Activated T-helper 2 cell treated with anti-CD3 and anti-CD28 coated beads, Interferon-gamma antibody, Interleukin-2, Interleukin-4, amounts not matched to agents 10 μg/mL and 5 μg/mL and 100 μg/mL, durations not matched to agents 14 hours and 24 hours and 36 hours (primary cell): Measurements from ENCODE around the gene CALU. TPM values are rescaled to one million over a fixed set of nuclear protein-coding genes. Genes with fewer than 3 reads are reported as not detected.

Source experiments
- DNase-seq: peaks from one replicate; pipeline ENCODE4 v3.0.0; 2021; ENCODE audit warnings: low spot score
- H3K27ac Mint-ChIP-seq: one replicate; pipeline ENCODE4 v1.8.0; 2021; ENCODE audit warnings: mixed read lengths
- H3K27me3 Mint-ChIP-seq: one replicate; pipeline ENCODE4 v1.8.0; 2021; ENCODE audit warnings: low read depth, mixed read lengths
- H3K36me3 Mint-ChIP-seq: one replicate; pipeline ENCODE4 v1.8.0; 2021; ENCODE audit warnings: low read depth, mixed read lengths
- H3K4me1 Mint-ChIP-seq: one replicate; pipeline ENCODE4 v1.8.0; 2021; ENCODE audit warnings: low read depth, mixed read lengths
- H3K4me3 Mint-ChIP-seq: one replicate; pipeline ENCODE4 v1.8.0; 2021; ENCODE audit warnings: low read depth, mild to moderate bottlenecking, moderate library complexity, mixed read lengths
- H3K9me3 Mint-ChIP-seq: one replicate; pipeline ENCODE4 v1.8.0; 2021; ENCODE audit warnings: mixed read lengths
- intact Hi-C: fragments of 100-400 bp; cut with micrococcal nuclease; formaldehyde crosslinking; loops from one replicate; pipeline ENCODE4 v1.15.1; 2023
- total RNA-seq: library from RNA; stranded (reverse); gene quantifications from 2 replicates; pipeline ENCODE4 v1.2.3, GENCODE V29; 2022

CALU gene
- total RNA-seq, 1 donor from 2014 or later = 57.4 TPM

DNA sequence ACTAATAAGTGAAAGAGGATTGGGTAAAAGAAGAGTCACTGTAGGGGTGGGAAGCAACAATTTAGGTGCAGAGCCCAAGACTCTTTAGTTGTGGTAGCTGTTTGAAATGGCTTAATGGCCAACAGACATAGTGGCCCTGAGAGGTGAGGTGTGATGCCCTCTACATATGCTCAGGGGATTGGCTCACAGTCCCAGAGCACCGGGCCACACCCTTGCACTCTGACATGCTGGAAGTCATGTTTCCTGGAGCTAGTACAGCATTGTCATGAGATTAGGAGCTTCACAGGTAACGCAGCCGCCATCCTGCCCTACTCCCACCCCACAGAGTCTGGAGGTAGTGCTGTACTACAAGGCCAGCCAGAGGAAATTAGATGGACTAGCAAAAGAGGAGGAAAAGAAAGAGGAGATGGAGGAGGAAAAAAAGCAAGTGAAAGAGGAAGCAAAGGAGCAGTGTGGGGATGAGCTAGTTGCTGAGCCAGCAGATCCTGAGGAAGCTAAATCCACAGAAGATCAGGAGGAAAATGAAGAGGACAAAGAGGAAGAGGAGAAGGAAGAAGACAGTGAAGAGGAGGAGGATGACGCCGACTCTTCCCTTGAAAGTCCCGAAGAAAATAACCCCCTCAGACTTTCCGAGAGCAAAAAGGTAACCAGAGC lies 76.3 kb downstream of the CALU start:
- Mint-ChIP-seq H3K4me1 (no peaks in the 10 kb centered on the region), H3K9me3 (no peaks in the 10 kb centered on the region), H3K36me3 (no peaks in the 10 kb centered on the region), H3K27me3 (peaks cover 11% of the 10 kb centered on the region), H3K4me3 (no peak overlapping the region), H3K27ac (no peak overlapping the region)
- intact Hi-C loops = no loop called here
- no peak for DNase-seq

GRCh38 chr7:128818694-128819093 lies 79.5 kb downstream of the CALU start:
- H3K9me3 Mint-ChIP-seq = no peaks in the 10 kb centered on the region

More at GRCh38 chr7:128818694-128819093, 79.5 kb downstream of the CALU start:
- DNase-seq = no peak
- H3K27me3 Mint-ChIP-seq = peaks cover 11% of the 10 kb centered on the region
- intact Hi-C loops = no loop called here
- no peak overlapping the region for H3K27ac Mint-ChIP-seq
- no peaks in the 10 kb centered on the region for H3K4me1 Mint-ChIP-seq
- no peaks in the 10 kb centered on the region for H3K36me3 Mint-ChIP-seq
- no peak overlapping the region for H3K4me3 Mint-ChIP-seq

Other genes with a start within 250 kb of the CALU start
- 0.32 and 0.48 TPM in 2 replicates for gene GARIN1A, start 67.1 kb upstream of the CALU start, total RNA-seq
- gene OPN1SW, start 36.4 kb downstream of the CALU start, total RNA-seq = not detected in 2 replicates
- gene CCDC136, start 52.6 kb downstream of the CALU start, total RNA-seq = 14.3 and 15.5 TPM in 2 replicates
- not detected in 2 replicates for gene FLNC, start 91.0 kb downstream of the CALU start, total RNA-seq
- 123 and 132 TPM in 2 replicates for gene ATP6V1F, start 123.5 kb downstream of the CALU start, total RNA-seq
- gene KCP, start 171.3 kb downstream of the CALU start, total RNA-seq = not detected in 2 replicates
- 25.0 and 26.0 TPM in 2 replicates for gene IRF5, start 198.6 kb downstream of the CALU start, total RNA-seq